Activated gamma-delta T cell treated with Interleukin-2 at 50 U/mL for 16 hours (primary cell): Measurements from ENCODE around the gene ZNF736.
"Not testable (repeated sequence)": the region's sequence is repeated elsewhere in the genome, so short reads cannot be mapped to it uniquely, and the experiment has no call there.

Source experiments
- DNase-seq: peaks from one replicate; pipeline ENCODE4 v3.0.0-alpha.2; 2020

The ZNF736 gene

DNA sequence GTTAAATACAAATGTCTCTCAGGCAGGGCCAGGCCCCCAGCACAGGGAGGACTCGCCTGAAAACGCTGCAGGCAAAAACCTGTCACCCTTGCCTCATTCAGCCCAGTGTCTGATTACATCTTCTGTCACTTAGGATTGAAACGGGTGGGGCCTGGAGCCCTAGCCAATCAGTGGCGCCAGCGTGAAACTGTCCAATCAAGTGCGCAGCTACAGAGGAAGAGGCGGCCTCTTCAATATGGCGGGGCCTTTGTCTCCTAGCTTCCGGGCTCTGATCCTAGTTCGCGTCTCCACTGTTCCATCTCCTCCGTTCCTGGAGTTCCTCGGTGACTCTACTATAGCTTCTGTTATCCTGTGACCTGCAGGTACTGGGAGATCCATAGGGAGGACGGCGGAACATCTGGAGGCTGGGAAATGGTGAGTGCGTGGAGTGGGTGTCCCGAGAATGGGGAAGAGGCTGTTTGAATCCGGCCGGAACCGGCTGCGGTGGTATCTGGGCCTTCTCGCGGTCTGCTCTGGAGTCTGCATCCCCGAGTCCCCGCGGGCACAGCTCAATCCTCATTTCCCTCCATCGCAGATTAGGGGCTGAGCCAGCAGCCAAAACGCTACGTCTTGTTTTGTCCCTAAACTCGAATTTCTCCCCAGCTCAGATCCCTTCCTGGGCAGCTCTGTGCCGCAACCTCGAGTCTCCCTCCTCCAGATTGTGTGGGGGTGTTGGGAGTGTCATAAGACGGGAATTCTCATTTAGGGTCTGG, at the start of gene ZNF736:
TSS of gene ZNF736 (plus strand) at position 222 of the 752 bp plus-strand sequence. CDS start at position 412, 190 bp downstream.
- DNase-seq = peak; percentile 83

DNA sequence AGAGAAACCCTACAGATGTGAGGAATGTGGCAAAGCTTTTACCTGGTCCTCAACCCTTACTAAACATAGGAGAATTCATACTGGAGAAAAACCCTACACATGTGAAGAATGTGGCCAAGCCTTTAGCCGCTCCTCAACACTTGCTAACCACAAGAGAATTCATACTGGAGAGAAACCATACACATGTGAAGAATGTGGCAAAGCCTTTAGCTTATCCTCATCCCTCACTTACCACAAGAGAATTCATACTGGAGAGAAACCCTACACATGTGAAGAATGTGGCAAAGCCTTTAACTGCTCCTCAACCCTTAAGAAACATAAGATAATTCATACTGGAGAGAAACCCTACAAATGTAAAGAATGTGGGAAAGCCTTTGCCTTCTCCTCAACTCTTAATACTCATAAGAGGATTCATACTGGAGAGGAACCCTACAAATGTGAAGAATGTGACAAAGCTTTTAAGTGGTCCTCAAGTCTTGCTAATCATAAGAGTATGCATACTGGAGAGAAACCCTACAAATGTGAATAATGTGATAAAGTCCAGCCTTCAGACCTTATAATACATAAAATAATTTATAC, 47.3 kb upstream of the ZNF736 start:
- DNase-seq = no peak

DNA sequence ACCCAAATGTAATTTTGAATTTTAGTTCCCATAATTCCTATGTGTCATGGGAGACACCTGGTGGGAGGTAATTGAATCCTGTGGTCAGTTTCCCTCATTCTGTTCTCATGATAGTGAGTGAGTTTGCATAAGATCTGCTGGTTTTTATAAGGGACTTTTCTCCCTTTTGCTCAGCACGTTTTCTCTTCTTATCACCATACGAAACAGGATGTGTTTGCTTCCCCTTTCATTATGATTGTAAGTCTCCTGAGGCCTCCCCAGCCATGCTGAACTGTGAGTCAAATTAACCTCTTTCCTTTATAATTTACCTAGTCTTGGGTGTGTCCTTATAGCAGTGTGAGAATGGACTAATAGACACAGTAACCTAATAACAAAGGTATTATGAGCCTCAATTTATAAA, 36.1 kb upstream of the ZNF736 start:
- no peak for DNase-seq

DNA sequence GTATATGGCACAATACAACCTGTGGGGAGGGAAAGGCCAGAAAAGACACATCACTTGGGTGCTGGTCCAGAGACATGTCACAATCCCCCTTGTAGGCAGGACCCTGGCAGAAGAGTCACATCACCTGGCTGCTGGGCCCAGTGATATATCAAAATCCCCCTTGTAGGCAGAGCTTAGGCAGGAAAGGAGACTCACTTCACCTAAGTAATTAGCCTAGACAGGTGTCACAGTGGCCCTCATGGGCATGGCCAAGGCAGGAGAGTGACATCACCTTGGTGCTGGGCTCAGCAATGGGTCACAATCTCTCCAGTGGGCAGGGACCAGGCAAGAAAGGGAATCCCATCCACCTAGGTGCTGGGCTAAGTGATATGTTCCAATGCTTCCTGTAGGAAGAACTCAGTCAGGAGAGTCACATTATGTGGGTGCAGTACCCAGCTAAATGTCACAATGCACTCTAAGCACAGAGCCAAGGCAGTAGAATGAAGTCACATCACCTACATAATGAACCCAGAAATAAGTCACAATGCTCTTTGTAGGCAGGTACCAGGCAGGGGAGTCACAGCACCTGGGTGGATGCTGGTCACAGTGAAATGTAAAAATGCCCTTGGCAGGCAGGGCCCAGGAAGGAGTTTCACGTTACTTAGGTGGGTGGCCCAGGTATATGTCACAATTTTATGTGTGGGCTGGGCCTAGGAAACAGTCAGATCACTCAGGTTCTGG, 18.9 kb upstream of the ZNF736 start:
- no peak for DNase-seq

DNA sequence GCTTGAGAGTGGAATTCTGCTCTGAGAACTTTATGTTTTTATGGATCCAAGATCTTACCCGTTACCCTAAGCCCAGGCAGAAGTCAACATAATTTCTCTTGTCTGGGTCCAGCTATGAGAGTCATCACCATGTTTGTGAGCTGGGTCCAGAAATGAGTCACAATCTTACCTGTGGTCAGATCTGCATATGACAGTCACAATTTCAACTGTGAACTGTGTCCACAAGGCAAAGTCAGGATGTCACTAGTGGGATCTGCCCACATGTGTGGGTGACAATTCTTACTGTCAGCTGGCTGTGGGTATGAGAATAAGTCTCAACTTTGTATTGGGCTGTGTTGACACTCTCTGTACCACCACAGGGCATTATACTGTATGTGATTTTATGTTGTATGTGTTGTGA, 16.3 kb upstream of the ZNF736 start:
- not testable (repeated sequence) for DNase-seq

DNA sequence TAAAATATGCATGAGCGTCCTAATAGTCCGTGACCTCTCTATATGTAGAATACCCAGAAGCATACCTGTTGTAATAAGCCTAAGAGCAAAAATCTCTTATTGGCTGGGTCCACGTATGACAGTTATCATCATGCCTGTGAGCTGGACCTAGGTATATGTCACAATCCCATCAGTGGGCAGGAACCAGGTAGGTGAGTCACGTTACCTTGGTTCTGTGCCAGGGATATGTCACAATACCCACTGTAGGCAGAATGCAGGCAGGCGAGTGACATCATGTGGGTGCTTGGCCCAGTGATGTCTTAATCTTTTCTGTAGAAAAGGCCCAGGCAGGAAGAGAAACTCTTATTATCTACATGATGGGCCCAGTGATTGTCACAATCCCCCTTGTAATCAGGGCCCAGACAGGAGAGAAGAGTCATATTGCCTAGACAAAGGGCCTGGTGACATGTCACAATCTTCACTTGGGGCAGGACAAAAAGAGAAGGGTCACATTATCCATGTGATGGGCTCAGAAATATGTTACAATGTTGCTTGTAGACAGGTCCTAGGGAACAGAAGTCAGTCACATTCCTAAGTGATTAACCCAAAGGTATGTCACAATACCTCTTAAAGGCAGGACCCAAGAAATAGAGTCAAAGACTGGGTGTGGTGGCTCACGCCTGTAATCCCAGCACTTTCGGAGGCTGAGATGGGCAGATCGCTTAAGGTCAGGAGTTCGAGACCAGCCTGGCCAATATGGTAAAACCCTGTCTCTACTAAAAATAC, 12.9 kb upstream of the ZNF736 start:
- DNase-seq = no peak

DNA sequence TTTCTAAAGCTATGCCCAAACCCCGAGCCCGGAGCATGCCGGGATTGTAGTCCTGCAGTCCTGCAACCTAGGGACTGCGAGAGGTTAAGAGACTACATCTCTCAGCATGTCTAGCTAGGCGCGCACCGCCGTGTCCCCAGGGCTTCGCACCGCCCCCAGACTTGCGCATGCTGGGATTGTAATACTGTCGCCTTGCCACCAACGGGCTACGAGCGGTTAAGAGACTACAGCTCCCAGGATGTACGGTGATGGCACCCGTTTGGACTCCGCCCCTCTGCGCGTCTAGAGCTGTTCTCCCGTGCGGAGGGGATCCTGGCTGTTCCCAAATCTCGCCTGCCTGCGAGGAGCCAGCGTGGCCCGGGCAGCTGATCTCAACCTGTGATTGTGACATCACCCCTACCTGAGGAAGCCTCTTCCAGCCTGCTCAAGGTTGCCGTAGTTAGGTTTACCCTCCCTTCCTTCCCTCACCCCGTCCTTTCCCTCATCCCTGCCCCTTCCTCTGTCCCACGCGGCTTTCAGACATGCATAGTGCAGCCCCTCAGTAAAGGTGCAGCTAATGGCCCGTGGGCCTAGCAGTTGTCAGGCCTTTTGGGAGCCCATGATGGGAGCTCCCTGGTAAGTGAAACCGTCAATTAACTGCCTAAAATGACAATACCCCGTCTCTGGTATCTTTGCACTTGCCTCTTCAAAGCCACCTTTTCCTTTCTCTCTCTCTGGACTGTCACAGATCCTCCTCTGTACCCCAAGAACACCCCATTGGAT, 6.3 kb upstream of the ZNF736 start:
- DNase-seq = peak; percentile 92

DNA sequence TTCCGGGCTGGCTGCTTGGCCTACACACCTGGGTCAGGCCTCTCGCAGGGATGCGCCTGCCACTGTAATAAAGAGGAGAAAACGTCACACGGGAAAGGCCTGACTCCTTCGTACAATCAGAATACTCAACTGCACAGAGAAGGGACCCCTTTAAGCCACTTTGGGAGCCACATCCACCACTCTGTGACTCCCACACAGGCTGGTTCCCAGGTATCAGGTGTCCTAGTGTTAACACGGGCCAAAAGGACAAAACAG, 5.8 kb upstream of the ZNF736 start:
- DNase-seq = no peak

DNA sequence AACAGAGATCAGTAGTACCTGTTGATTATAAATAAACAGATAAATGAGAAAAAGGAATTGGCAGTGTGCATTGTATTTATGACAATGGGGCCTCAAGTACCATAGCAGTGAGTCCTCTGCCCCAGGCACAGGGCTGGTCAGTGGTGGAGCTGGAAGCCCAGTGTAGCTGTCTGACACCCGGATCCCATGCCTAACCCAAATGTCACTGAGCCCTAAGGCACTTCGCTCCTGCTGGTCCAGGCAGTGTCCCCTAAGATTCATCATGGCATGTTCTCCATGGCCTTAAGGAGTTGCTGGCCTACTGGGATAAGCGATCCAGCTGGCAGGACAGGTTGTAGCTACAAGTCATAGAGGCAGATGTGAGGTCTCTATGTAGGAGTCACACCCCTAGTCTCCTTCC, 3.3 kb upstream of the ZNF736 start:
- DNase-seq = no peak

DNA sequence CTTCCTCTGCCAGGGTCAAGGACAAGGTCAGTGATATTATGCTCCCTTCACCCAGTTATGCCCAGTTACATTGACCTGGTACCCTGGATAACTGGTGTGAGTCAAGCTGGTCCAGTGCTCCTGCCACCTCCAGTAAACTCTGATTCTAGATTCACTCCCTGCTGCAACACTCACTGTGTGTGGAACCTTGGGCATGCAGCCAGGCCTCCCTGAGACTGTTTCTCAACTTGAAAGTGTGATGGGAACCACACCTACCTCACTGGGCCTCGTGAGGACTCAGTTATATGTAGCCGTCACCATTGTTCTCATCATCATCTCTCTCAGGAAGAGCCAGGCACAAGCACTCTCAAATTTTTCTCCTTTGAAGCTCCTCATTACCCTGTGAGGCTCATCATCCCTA, 935 bp upstream of the ZNF736 start:
- no peak for DNase-seq

DNA sequence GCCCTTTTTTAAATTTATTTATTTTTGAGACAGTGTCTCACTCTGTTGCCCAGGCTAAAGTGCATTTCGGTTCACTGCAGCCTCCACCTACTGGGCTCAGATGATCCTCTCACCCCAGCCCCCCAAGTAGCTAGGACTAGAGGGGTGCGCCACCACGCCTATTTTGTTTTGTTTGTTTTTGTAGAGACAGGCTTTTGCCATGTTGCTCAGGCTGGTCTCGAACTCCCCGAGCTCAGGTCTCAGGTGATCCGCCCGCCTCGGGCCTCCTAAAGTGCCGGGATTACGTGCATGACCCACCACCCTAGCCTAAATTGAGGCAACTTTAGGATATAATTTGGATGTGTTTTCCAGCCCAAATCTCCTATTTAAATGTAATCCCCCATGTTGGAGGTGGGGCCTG, 805 bp downstream of the ZNF736 start:
- DNase-seq = no peak

DNA sequence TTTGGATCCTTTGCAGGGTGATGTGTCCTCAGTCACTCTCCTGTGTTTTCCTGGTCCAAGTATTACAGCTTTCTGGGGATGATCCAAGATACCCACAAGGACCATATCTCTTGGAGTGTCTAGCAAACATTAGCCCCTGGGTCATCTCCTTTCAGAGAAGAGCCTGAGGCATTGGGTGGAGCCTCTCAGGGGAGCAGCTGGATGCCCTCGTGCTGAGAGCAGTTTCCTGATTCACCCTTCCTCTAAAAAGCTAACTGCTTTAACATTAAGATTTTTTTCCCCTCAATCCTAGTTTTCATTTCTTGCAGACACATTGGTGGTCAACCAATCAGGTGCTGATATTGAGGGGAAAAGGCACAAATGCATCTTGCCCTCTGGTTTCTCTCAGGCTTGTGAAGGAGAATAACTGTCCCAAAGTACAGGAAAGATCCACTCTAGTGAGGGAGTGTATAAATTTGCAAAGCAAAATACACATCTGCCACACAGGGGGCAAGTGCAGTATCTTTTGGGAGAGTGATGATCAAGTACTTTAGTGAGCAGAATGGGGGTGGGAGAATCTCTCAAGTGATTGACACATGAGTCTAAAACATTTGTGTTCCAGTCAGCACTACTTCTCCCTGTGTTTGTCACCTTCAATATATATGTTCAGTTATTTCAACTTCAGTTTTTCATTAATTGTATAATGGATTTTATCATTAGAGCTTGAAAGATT, 2.4 kb downstream of the ZNF736 start:
- DNase-seq = not testable (repeated sequence)

DNA sequence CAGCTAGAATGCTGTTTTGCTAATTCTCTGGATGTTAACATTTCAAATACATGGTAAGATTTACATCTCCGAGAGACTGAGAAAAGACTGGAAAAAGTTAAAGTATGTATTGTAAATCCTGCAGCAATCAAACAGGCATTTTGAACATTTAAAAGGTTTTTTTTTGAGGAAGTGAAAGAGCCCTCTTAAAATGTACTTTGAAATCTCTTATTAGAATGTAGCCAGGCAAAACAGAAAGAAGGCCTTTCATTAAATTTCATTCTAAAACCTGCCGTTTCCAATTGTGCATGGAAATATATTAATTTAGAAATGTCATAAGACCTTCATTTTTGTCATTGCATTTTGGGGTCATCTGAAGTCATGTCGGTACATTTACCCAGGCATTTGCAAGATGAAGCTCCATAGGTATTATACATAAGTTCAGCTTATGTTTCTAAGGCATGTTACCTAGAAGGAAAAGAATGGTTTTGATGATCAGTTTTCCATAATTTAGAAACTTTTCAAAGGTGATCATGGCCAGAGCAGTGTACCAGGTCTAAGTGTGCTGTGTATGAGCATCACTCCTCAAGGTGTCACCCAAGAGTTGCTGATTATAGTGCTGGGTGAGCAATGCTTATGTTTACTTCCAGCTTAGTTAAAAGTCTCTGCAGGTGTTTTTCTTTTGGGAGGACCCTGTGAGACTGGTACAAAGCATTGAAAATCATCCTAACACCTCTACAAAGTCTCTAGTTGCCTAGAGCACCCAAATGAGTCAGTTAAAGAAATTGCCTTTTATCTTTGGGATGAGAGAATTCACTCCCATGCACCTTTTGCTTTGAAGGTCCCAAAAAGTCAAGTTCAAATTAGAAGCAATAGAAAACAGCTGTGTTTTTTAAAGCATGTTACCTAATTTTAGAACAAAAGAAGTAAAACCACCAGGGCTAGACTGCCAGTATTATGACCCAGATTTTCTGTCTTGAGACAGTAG, 7.1 kb downstream of the ZNF736 start:
- DNase-seq = no peak

DNA sequence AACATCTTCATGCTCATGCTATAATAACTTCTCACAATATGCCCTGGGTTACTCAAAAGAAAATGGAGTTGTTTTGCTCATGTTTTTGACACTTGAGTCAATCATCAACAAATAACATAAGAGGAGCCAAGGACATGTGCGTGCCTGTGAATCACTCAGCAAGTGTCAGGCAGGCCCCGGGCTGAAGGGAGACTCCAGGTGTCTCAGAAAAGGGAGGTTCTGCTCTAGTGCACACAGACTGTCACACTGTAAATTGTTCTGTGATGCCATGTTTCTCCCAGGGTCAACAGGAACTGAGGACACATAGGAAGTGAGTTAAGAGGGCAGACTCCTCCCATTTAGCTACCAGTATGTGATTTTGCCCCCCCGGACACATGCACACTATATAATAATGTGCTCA, 10.4 kb downstream of the ZNF736 start:
- DNase-seq = not testable (repeated sequence)

DNA sequence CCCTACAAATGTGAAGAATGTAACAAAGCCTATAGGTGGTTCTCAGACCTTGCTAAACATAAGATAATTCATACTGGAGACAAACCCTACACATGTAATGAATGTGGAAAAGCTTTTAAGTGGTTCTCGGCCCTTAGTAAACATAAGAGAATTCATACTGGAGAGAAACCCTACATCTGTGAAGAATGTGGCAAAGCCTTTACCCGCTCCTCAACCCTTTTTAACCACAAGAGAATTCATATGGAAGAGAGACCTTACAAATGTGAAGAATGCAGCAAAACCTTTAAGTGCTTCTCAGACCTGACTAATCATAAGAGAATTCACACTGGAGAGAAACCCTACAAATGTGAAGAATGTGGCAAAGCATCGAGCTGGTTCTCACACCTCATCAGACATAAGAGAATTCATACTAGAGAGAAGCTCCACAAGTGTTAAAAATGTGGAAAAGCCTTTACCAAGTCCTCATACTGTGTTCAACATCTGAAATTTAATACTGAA, 35.0 kb downstream of the ZNF736 start:
- DNase-seq = not testable (repeated sequence)

DNA sequence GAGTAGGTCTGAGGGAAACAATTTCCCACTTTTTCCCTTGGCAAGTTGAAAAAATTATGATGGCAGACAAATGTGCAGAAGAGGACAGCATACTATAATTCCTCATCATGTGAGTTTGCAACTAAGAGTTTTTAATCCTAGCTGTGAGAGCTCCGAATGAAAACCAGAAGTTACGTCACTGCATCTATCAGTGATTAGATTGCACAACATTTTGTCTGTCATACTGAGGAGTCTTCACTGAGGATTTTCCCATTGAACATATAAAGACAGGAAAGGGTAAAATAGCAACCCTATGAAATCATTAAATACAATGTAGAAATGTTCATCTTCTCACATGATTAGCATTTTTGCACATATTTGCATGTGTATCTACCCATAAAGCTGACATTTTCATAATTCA, 45.8 kb downstream of the ZNF736 start:
- DNase-seq = no peak

DNA sequence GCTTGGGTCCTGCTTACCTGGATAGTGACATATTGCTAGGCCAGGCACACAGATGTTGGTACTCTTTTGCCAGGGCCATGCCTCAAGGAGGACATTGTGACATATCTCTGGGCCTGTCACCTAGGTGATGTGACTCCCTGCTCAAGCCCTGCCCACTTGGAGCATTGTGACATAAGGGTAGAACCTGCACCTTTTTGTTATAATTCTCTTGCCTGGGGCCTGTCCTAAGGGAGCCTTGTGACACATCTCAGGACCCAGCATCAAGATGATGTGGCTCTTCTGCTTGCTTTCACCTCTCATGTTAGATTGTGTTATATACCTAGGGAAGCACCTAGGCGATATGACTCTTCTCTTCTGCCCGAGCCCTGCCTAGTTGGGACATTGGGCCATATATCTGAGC, 57.4 kb downstream of the ZNF736 start:
- DNase-seq = no peak

DNA sequence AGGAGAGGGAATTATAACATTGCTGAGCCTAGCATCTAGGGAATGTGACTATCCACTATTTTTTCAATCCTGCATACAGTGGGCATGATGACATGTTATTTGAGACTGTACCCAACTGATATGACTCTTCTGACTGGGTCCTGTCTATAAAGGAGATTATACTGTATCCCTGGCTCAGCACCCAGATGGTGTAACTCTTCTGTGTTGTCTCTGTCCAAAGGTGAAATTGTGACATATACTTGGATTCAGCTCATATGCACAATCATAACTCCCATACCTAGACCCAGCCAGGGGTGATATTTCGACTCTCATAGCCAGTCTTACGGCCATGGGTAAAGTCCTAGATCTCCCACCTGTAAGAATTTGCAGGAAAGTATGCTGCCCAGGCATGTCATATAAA, 59.3 kb downstream of the ZNF736 start:
- DNase-seq = no peak

DNA sequence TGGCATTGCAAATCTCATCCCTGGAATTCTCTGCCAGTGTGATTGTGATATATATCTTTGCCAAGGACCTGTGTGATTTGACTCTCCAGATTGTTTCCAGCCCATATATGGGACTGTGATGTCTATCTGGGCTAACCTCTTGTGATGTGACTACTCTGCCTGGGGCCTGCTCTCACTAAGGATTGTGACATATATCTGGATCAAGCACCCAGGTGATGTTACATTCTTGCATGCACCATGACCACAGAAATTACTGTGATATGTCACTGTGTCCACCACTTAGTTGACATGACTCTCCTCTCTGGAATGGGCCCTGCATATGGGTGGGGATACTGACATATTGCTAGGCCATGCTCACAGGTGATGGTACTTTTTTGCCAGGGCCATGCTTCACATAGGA, 86.6 kb downstream of the ZNF736 start:
- DNase-seq = no peak
